HCT116 (cell line): ENCODE data around the gene RFX8.

ENCODE experiments used
- CEBPB ChIP-seq: IDR thresholded peaks from 2 replicates; pipeline ENCODE4 v1.6.1; 2012; ENCODE audit warnings: low read depth
- CTCF ChIP-seq, 3 experiments: fragments of 200-600 bp in 1 of 3; sonication (generic) in 1 of 3; IDR thresholded peaks in 2 of 3; conservative IDR thresholded peaks in 1 of 3; 2 replicates each; pipeline ENCODE4 v1.5.1; 2012 to 2017; ENCODE audit warnings: low read depth in 2 of 3, low read length in 2 of 3, antibody characterized with exemption in 1 of 3, borderline replicate concordance in 1 of 3, control low read depth in 1 of 3, mild to moderate bottlenecking in 1 of 3, mixed read lengths in 1 of 3, mixed run types in 1 of 3, moderate library complexity in 1 of 3; ENCODE audit not compliant: insufficient read depth in 1 of 3
- EZH2 ChIP-seq: fragments of 200-600 bp; sonication (generic); IDR thresholded peaks from 2 replicates; pipeline ENCODE4 v1.6.1; 2017; ENCODE audit warnings: antibody characterized with exemption, mixed run types
- JUND ChIP-seq: IDR thresholded peaks from 2 replicates; pipeline ENCODE4 v1.6.1; 2012
- MAX ChIP-seq: IDR thresholded peaks from 2 replicates; pipeline ENCODE4 v1.6.1; 2012
- POLR2A ChIP-seq: IDR thresholded peaks from 2 replicates; pipeline ENCODE4 v1.7.0; 2011; ENCODE audit warnings: borderline replicate concordance; ENCODE audit not compliant: insufficient read depth, insufficient read length; ENCODE audit errors: extremely low read depth
- POLR2AphosphoS5 ChIP-seq: IDR thresholded peaks from 2 replicates; pipeline ENCODE4 v1.6.1; 2011; ENCODE audit warnings: mild to moderate bottlenecking, low read depth, low read length, moderate library complexity
- RAD21 ChIP-seq: IDR thresholded peaks from 2 replicates; pipeline ENCODE4 v1.6.1; 2012; ENCODE audit warnings: low read depth, mild to moderate bottlenecking
- SIN3A ChIP-seq: IDR thresholded peaks from 2 replicates; pipeline ENCODE4 v1.6.1; 2012; ENCODE audit warnings: low read depth
- SP1 ChIP-seq: IDR thresholded peaks from 2 replicates; pipeline ENCODE4 v1.6.1; 2012; ENCODE audit warnings: low read depth
- SRF ChIP-seq: IDR thresholded peaks from 2 replicates; pipeline ENCODE4 v1.6.1; 2012; ENCODE audit warnings: low read depth
- ZBTB33 ChIP-seq: IDR thresholded peaks from 2 replicates; pipeline ENCODE4 v1.6.1; 2011; ENCODE audit warnings: mild to moderate bottlenecking, low read length, moderate library complexity; ENCODE audit not compliant: insufficient replicate concordance; ENCODE audit errors: extremely low read depth
- ZFX ChIP-seq: fragments of 450-650 bp; IDR thresholded peaks from 2 replicates; pipeline ENCODE4 v1.6.1; 2017

GRCh38 chr2:101357376-101357775, 117.5 kb downstream of the RFX8 start:
- TF ChIP-seq CTCF (IDR thresholded peaks at IDR 0.05 in 2 of 3, conservative IDR thresholded peaks at IDR 0.05 in 1 of 3; ENCODE audit: borderline replicate concordance in 1 of 3, insufficient read depth in 1 of 3, low read depth in 2 of 3, low read length in 2 of 3) (no peak), POLR2A (no peak), CEBPB (no peak), EZH2 (no peak), RAD21 (no peak), SIN3A (no peak), ZBTB33 (no peak), SP1 (no peak), JUND (no peak), POLR2AphosphoS5 (no peak), ZFX (no peak), MAX (no peak), SRF (no peak)
